Activated T-helper 1 cell treated with anti-CD3 and anti-CD28 coated beads, Interleukin-12 subunit alpha, Interleukin-12 subunit beta, Interleukin-2, Interleukin-4 antibody, amounts not matched to agents 30 ng/mL and 10 ng/mL and 1 ng/mL, durations not matched to agents 14 hours and 24 hours and 36 hours (primary cell): ENCODE data around the gene CDH20. TPM values are rescaled to one million over a fixed set of nuclear protein-coding genes. Genes with fewer than 3 reads are reported as not detected.
"Not testable (repeated sequence)": the region's sequence is repeated elsewhere in the genome, so short reads cannot be mapped to it uniquely, and the experiment has no call there.

Experiments used
- DNase-seq: peaks from one replicate; pipeline ENCODE4 v3.0.0; 2021; ENCODE audit warnings: low spot score
- H3K27ac Mint-ChIP-seq: one replicate; pipeline ENCODE4 v1.8.0; 2021; ENCODE audit warnings: mild to moderate bottlenecking, mixed read lengths
- H3K27me3 Mint-ChIP-seq: one replicate; pipeline ENCODE4 v1.8.0; 2022; ENCODE audit warnings: mild to moderate bottlenecking, moderate library complexity, mixed read lengths; ENCODE audit not compliant: insufficient read depth
- H3K36me3 Mint-ChIP-seq: one replicate; pipeline ENCODE4 v1.8.0; 2021; ENCODE audit warnings: low read depth, mixed read lengths
- H3K4me1 Mint-ChIP-seq: one replicate; pipeline ENCODE4 v1.8.0; 2021; ENCODE audit warnings: low read depth, mixed read lengths
- H3K4me3 Mint-ChIP-seq: one replicate; pipeline ENCODE4 v1.8.0; 2021; ENCODE audit warnings: mild to moderate bottlenecking, moderate library complexity, mixed read lengths
- H3K9me3 Mint-ChIP-seq: one replicate; pipeline ENCODE4 v1.8.0; 2021; ENCODE audit warnings: mixed read lengths
- intact Hi-C: fragments of 100-400 bp; cut with micrococcal nuclease; formaldehyde crosslinking; loops from one replicate; pipeline ENCODE4 v1.15.1; 2024
- total RNA-seq: library from RNA; stranded (reverse); gene quantifications from 2 replicates; pipeline ENCODE4 v1.2.3, GENCODE V29; 2022

The CDH20 gene
- total RNA-seq, 1 donor from 2014 or later, result not detected

GRCh38 chr18:61360404-61361383, 27.5 kb downstream of the CDH20 start:
- intact Hi-C loops, result no loop called here
- H3K9me3 Mint-ChIP-seq, result no peaks in the 10 kb centered on the region

GRCh38 chr18:61362511-61362910, 29.3 kb downstream of the CDH20 start:
- H3K27me3 Mint-ChIP-seq, result no peaks in the 10 kb centered on the region
- H3K9me3 Mint-ChIP-seq, result no peaks in the 10 kb centered on the region
- DNase-seq, result no peak
- H3K4me3 Mint-ChIP-seq, result no peak overlapping the region
- no peaks in the 10 kb centered on the region for H3K36me3 Mint-ChIP-seq
- H3K4me1 Mint-ChIP-seq, result peaks cover 6% of the 10 kb centered on the region
- intact Hi-C loops, result no loop called here
- no peak overlapping the region for H3K27ac Mint-ChIP-seq

More at GRCh38 chr18:61360404-61361383, 27.5 kb downstream of the CDH20 start:
- no peak for DNase-seq
- no peaks in the 10 kb centered on the region for H3K27me3 Mint-ChIP-seq
- no peaks in the 10 kb centered on the region for H3K36me3 Mint-ChIP-seq
- H3K4me1 Mint-ChIP-seq, result peaks cover 6% of the 10 kb centered on the region
- H3K4me3 Mint-ChIP-seq, result no peak overlapping the region
- H3K27ac Mint-ChIP-seq, result no peak overlapping the region

GRCh38 chr18:61364953-61365352, 31.7 kb downstream of the CDH20 start:
- DNase-seq, result no peak
- H3K36me3 Mint-ChIP-seq, result no peaks in the 10 kb centered on the region
- no peak overlapping the region for H3K4me3 Mint-ChIP-seq
- no peaks in the 10 kb centered on the region for H3K9me3 Mint-ChIP-seq
- intact Hi-C loops, result no loop called here
- peaks cover 6% of the 10 kb centered on the region for H3K4me1 Mint-ChIP-seq
- no peak overlapping the region for H3K27ac Mint-ChIP-seq
- no peaks in the 10 kb centered on the region for H3K27me3 Mint-ChIP-seq

- H3K4me3 Mint-ChIP-seq, result no peak overlapping the region
- no peaks in the 10 kb centered on the region for H3K4me1 Mint-ChIP-seq
- H3K36me3 Mint-ChIP-seq, result no peaks in the 10 kb centered on the region
- H3K27me3 Mint-ChIP-seq, result no peaks in the 10 kb centered on the region
- H3K27ac Mint-ChIP-seq, result no peak overlapping the region
- DNase-seq, result no peak
- H3K9me3 Mint-ChIP-seq, result no peaks in the 10 kb centered on the region
- intact Hi-C loops, result no loop called here
These were observed 34.8 kb downstream of the CDH20 start for GRCh38 chr18:61368001-61368400.

- intact Hi-C loops, DNase-seq, H3K9me3 Mint-ChIP-seq: not testable (repeated sequence)
These were observed 36.4 kb downstream of the CDH20 start for GRCh38 chr18:61369671-61370070.

GRCh38 chr18:61371111-61371510, 37.9 kb downstream of the CDH20 start:
- Mint-ChIP-seq H3K36me3 (no peaks in the 10 kb centered on the region), H3K4me3 (no peak overlapping the region), H3K27me3 (no peaks in the 10 kb centered on the region), H3K27ac (no peak overlapping the region), H3K9me3 (no peaks in the 10 kb centered on the region), H3K4me1 (no peaks in the 10 kb centered on the region)
- intact Hi-C loops, result no loop called here
- no peak for DNase-seq

More at GRCh38 chr18:61369671-61370070, 36.4 kb downstream of the CDH20 start:
- H3K4me1 Mint-ChIP-seq, H3K27ac Mint-ChIP-seq, H3K36me3 Mint-ChIP-seq, H3K27me3 Mint-ChIP-seq, H3K4me3 Mint-ChIP-seq: not testable (repeated sequence)

- H3K4me3 Mint-ChIP-seq, result no peak overlapping the region
- DNase-seq, result no peak
- no peaks in the 10 kb centered on the region for H3K36me3 Mint-ChIP-seq
- no peaks in the 10 kb centered on the region for H3K4me1 Mint-ChIP-seq
- no peak overlapping the region for H3K27ac Mint-ChIP-seq
- H3K9me3 Mint-ChIP-seq, result no peaks in the 10 kb centered on the region
- H3K27me3 Mint-ChIP-seq, result no peaks in the 10 kb centered on the region
- intact Hi-C loops, result no loop called here
These were observed 46.6 kb downstream of the CDH20 start for GRCh38 chr18:61379827-61380226.

GRCh38 chr18:61388010-61388409, 54.8 kb downstream of the CDH20 start:
- DNase-seq, result no peak
- Mint-ChIP-seq H3K4me1 (no peaks in the 10 kb centered on the region), H3K27ac (no peak overlapping the region), H3K27me3 (no peaks in the 10 kb centered on the region), H3K36me3 (no peaks in the 10 kb centered on the region), H3K4me3 (no peak overlapping the region), H3K9me3 (no peaks in the 10 kb centered on the region)
- intact Hi-C loops, result no loop called here

GRCh38 chr18:61394983-61395382, 61.8 kb downstream of the CDH20 start:
- intact Hi-C loops, result no loop called here
- Mint-ChIP-seq H3K27ac (no peak overlapping the region), H3K36me3 (no peaks in the 10 kb centered on the region), H3K4me3 (no peak overlapping the region), H3K27me3 (no peaks in the 10 kb centered on the region), H3K9me3 (no peaks in the 10 kb centered on the region), H3K4me1 (no peaks in the 10 kb centered on the region)
- no peak for DNase-seq

- no peak overlapping the region for H3K27ac Mint-ChIP-seq
- H3K4me1 Mint-ChIP-seq, result no peaks in the 10 kb centered on the region
- H3K36me3 Mint-ChIP-seq, result no peaks in the 10 kb centered on the region
- intact Hi-C loops, result no loop called here
- no peaks in the 10 kb centered on the region for H3K9me3 Mint-ChIP-seq
- no peak for DNase-seq
- H3K27me3 Mint-ChIP-seq, result peaks cover 3% of the 10 kb centered on the region
- H3K4me3 Mint-ChIP-seq, result no peak overlapping the region
These were observed 64.0 kb downstream of the CDH20 start for GRCh38 chr18:61397222-61397621.

GRCh38 chr18:61398961-61399705, 65.9 kb downstream of the CDH20 start:
- Mint-ChIP-seq H3K9me3 (no peaks in the 10 kb centered on the region), H3K36me3 (no peaks in the 10 kb centered on the region), H3K4me3 (no peak overlapping the region), H3K27ac (no peak overlapping the region), H3K27me3 (peaks cover 3% of the 10 kb centered on the region), H3K4me1 (no peaks in the 10 kb centered on the region)
- intact Hi-C loops, result no loop called here
- no peak for DNase-seq

GRCh38 chr18:61400016-61400635, 66.9 kb downstream of the CDH20 start:
- peaks cover 3% of the 10 kb centered on the region for H3K27me3 Mint-ChIP-seq
- no peaks in the 10 kb centered on the region for H3K9me3 Mint-ChIP-seq
- no peak overlapping the region for H3K4me3 Mint-ChIP-seq
- no peaks in the 10 kb centered on the region for H3K36me3 Mint-ChIP-seq
- intact Hi-C loops, result no loop called here
- no peak overlapping the region for H3K27ac Mint-ChIP-seq
- no peak for DNase-seq
- no peaks in the 10 kb centered on the region for H3K4me1 Mint-ChIP-seq

- intact Hi-C loops, result no loop called here
- no peaks in the 10 kb centered on the region for H3K36me3 Mint-ChIP-seq
These were observed 67.5 kb downstream of the CDH20 start for GRCh38 chr18:61400716-61401115.

More at GRCh38 chr18:61400716-61401115, 67.5 kb downstream of the CDH20 start:
- Mint-ChIP-seq H3K9me3 (no peaks in the 10 kb centered on the region), H3K27ac (no peak overlapping the region), H3K4me3 (no peak overlapping the region), H3K27me3 (peaks cover 3% of the 10 kb centered on the region), H3K4me1 (no peaks in the 10 kb centered on the region)
- no peak for DNase-seq
